HG03066 (cell line): Measurements from ENCODE around the gene DUXB.

Experiments
- ATAC-seq: cut with Tn5 transposase; IDR thresholded peaks from one replicate; pipeline ENCODE4 v1.9.1; 2021; ENCODE audit warnings: low read depth; ENCODE audit not compliant: unreplicated experiment

The DUXB gene, protein sequence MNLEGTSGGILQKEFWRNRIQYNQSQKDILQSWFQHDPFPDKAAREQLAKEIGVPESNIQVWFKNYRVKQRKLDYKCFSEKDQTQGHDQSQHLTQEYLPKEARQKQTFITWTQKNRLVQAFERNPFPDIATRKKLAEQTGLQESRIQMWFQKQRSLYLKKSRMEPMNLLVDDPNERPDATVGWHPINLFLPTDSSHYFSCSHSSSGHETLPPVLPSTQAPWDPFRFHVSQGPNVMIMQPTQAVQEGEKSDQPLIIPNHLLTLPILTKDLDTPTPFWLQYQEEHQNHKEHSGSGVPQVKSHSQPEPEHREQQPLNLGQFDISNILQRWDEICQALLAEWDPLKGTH

DNA sequence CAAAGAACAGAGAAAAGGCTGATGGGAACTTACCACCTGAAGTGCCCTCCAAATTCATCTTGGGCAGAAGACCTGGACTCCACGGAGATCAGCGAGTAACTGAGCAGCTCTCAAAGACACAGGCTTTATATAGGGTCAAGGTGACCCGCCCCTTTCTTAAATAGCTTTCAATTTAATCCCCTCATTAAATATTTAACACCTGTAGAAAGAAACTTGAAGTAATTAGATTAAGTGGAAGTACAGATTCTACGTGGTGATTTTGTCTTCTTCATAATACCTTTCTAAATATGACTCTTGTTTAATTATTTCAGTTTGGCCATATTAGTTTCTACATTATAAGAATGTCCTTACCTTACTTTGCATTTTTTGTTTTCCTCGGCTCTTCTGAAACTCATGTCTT lies at the start of gene DUXB:
DUXB (minus strand) TSS at position 101 of the 400 bp plus-strand sequence; CDS start at position 58, 43 bp downstream.
- ATAC-seq, result no peak

DNA sequence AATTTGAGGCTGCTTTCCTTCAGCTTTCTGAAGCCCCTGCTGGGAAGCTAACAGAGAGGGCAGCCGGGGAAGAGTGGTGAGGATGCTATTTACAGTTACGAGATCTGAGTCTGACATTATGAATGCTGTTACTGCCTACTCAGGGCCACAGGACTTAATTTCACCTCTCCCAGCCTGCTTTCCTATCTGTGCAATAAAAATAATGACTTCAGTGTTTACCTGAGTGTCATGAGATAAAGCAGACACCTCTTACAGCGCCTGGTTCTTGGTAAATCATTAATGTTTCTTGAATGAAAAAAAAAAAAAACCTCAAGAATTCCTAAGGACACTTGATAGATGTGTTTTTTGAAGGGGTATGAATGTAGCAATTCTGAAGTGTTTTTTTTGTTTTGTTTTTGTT lies 49.3 kb upstream of the DUXB start:
- no peak for ATAC-seq

DNA sequence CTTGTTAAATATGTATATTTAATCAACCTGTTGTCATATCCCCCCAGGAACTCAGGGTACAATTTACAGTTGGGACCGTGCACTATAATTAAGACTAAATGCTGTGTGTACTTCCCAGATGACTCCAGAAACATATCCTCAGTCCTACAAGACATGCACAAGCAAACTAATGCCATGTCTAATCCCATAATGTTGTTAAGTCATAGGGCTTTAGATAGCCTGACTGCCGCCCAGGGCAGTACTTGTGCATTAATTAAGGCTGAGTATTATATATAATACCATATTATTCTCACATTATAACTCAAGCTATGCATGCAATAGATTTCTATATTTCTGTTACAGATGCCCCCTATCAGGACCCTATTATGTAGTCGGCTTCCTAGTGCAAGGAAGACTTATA lies 45.1 kb upstream of the DUXB start:
- no peak for ATAC-seq

DNA sequence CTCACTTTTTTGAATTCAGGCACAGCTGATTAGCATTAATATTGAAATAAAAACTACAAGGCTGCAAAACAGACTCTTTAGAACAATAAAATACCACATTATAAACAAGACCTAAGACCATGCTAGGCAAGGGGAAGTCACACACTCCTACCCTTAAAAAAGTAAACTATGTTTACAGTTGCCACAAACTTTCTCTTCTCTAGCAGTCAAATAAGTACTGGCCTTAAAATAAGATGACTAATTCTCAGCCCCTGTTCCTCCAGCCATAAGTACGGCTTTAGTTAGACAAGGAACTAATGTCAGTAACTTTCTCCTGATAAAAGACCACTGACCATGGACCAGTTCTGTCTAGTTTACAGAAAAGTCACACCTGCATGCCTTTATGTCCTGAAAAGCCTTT lies 44.6 kb upstream of the DUXB start:
- no peak for ATAC-seq

DNA sequence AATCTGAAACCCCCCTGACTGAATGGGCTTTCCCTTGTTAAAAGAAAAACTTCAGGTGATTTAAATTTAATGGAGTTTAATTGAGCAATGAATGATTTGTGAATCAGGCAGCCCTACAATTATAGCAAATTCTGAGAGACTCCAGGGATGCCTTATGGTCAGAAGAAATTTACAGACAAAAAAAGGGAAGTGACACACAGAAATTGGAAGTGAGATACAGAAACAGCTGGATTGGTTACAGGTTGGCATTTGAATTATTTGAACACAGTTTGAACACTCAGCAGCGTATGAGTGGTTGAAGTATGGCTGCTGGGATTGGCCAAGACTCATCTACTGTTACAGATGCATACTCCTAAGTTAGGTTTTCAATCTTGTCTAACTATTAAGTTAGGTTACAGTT lies 44.0 kb upstream of the DUXB start:
- no peak for ATAC-seq

DNA sequence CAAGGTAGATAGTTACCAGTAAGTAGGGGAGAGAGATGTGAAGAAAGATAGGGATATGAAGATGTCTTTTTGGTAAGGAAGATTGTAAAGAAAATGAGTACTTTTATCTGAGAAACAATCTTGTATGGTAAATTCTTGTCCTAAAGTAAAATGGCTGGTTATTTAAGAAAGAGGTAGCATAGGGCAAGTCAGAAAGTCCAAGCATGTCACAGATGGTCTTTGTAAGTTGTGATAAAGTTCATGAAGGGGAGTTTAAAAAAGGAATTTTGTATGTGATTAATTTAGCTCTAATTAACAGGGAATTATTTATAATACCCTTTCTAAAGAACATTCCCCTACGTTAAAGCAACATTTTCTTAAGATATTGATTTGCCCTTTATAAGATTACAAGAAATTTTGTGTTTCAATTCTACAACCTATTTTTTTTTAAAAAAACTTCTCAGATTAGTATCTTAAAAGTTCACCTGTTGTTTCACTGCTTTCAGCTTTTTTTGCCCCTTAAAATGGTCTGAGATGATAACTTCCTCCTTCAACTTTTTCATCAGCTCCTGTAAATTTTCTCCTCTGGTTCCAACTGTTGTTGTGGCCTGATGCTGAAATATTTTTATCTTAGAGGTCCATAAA lies 41.3 kb upstream of the DUXB start:
- ATAC-seq, result no peak

DNA sequence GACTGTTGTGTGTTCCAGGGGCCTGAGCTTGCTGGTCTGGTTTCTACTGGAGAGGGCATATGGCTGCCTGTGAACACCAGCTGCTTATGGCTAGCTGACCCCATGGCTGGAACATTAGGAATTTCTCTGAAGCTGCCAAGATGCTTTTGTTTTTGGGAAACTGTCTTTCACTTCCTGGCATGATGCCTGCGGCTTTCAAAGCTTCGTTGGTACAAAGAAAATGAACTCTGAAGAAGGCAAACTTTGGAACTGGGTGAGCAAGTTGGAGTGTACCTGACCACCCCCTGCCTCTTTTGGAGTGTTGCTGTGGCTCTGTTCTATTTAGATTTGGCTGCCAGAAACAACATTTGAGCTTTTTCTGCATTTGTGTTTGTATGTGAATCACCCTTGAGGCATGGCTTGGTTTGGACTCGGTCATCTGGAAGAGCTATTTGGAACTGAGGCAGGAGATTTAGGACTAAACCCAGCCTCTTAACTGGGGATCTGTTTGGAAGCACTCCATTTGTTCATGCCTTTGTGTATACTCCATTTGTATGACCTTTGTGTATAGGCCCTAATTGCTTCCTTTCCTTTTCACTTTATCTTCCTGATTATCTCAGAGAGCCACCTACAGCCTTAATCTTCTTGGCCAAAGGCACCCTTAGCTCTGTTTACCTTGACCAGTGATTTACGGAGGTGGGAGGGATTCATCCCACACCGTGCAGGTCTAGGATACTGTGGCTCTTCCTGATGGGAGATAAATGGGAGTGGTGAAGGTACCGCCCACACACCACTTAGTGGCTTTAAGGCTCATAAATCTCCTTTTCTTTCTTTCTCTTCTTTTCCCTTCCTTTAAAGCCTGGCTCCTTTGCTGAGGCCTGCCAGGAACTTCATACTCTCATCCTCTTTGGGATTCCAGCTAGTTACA lies 32.3 kb upstream of the DUXB start:
- ATAC-seq, result no peak

DNA sequence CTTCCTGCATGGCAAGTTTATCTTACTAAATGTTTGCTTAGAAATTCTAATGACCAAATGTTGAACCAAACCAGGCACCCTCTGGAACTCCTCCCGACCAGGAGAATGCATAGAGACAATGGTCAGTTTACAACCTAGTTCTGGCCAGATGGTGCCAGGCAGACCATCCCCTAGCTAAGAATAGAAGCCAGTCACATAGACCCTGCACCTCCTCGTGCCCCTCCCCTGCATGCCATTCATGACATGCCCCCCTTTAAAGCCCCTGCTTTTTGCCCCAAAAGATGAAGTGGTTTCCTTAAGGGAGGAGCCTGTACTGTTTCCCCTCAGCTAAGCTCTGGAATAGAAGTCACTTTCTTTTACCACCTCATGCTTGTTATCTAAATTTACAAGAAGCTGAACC lies 31.6 kb upstream of the DUXB start:
- no peak for ATAC-seq

DNA sequence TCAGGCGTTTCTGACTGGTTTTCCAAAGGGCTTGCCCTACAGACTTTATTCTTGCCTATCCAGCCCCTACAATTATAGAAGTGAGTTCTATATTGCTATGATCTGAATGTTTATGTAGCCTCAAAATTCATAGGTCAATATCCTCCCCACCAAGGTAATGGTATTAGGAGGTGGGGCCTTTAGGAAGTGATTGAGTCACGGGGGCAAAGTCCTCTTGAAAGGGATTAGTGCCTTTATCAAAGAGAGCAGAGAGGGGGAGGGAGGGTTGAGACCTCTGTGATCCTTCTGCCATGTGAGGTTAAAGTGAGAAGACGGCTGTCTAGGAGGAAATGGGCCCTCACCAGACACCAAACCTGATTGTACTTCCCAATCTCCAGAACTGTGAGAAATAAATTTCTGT lies 26.0 kb upstream of the DUXB start:
- ATAC-seq, result no peak

DNA sequence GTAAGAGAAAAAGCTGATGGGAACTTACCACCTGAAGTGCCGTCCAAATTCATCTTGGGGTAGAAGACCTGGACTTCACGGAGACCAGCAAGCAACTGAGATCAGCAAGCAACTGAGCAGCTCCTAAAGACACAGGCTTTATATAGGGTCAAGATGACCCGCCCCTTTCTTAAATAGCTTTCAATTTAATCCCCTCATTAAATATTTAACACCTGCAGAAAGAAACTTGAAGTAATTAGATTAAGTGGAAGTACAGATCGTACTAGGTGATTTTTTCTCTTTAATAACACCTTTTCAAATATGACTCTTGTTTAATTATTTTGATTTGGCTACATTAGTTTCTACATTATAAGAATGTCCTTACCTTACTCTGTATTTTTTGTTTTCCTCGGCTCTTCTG lies 25.1 kb upstream of the DUXB start, which contains the start of gene CPHXL:
CPHXL (minus strand) TSS at position 101 of the 400 bp plus-strand sequence; CDS start at position 53, 48 bp downstream.
- ATAC-seq, result no peak

DNA sequence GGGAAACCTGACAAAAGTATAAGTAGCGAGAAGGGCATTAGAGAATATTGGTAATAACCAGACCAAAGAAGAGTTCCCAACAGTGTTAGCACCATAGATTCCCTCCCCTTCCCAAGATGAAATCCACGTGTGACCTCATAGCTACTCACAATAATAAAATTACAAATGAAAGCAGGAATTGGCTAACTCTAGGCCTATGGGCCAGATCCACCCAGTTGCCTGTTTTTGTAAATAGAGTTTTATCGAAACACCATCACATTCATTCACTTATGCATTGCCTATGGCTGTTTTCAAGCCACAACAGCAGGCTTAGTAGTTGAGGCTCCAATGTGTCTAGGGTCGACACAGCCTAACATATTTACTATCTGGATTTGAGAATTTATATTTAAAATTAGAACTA lies 17.2 kb upstream of the DUXB start:
- no peak for ATAC-seq

DNA sequence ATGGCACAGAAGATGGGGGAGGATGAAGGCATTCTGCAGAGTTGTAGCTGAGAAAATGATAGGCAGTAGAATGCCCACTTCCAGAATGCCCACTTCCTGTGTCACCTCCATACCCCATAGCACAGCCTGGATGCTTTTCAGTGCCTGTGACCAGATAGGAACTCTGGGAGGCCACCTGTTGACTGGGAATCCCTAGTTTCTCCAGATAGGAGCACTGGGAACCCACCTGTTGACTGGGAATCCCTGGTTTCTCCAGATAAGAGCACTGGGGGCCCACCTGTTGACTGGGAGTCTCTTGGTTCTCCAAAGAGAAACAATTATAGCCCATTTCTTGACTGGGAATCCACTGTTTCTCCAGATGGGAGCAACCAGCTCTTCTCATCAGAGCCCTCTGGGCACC lies 13.4 kb upstream of the DUXB start:
- ATAC-seq, result no peak

DNA sequence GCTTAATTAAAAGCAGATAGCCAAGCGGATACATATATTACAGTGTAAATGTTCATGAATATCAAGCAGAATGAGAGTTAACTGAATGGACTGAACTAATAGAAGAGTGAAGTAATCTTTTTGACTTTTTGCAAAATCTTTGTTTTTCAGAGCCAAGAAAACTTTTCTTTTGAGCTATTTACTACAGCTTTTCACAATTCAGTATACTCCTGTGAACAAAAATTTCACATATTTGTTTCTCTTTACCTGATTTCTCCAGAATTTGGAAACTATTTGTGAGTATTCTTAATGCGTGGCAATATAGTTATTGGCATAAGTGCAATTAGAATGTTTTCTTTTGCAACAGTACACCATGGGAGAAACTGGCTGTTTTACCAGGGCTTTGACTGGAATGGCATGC lies 9.1 kb upstream of the DUXB start:
- no peak for ATAC-seq

DNA sequence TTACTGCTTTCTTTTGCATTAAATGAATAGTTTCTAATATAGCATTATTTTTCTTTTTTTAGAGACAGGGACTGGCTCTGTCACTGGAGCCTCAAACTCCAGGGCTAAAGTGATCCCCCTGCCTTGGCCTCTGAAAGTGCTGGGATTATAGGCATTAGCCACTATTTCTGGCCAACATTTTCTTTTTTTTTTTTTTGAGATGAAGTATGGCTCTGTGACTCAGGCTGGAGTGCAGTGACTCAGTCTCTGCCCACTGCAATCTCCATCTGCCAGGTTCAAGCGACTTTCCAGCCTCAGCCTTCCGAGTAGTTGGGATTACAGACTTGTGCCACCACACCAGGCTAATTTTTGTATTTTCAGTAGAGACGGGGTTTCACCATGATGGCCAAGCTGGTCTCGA lies 2.0 kb upstream of the DUXB start:
- no peak for ATAC-seq

DNA sequence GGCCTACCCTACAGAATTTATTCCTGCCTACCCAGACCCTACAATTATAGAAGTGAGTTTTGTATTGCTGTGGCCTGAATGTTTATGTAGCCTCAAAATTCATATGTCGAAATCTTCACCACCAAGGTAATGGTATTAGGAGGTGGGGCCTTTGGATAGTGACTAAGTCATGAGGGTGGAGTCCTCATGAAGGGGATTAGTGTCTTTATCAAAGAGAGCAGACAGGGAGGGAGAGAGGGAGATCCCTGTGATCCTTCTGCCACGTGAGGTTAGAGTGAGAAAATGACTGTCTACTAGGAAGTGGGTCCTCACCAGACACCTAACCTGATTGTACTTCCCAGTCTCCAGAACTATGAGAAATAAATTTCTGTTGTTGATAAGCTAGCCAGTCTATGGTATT lies 981 bp upstream of the DUXB start:
- no peak for ATAC-seq

DNA sequence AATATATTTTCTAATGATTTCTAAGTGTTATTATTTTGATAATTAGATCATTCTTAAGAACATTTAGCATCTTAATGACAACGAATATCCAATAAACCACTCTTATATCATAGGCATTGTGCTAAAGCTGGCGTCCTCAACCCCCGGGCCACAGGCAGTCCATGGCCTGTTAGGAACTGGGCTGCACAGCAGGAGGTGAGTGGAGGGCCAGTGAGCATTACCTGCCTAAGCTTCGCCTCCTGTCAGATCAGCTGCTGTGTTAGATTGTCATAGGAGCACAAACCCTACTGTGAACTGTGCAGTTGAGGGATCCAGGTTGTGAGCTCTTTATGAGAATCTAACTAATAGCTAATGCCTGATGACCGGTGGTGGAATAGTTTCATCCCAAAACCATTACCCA lies 3.7 kb downstream of the DUXB start:
- ATAC-seq, result no peak

DNA sequence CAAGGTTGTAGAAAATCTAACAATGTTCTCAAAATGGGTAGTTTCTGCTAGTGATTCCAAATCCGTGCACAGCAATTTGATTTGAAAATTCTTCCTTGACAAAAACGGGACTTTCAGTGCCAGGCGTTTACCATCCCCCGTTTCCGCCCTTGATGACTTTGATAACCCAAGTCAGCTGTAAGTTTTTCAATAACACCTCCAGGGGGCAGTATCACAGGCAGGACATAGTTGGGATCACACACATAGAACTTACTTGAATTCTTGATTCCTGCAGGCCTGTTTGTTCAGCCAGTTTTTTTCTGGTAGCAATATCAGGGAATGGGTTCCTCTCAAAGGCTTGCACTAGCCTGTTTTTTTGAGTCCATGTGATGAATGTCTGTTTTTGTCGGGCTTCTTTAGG lies 5.6 kb downstream of the DUXB start:
- ATAC-seq, result no peak

DNA sequence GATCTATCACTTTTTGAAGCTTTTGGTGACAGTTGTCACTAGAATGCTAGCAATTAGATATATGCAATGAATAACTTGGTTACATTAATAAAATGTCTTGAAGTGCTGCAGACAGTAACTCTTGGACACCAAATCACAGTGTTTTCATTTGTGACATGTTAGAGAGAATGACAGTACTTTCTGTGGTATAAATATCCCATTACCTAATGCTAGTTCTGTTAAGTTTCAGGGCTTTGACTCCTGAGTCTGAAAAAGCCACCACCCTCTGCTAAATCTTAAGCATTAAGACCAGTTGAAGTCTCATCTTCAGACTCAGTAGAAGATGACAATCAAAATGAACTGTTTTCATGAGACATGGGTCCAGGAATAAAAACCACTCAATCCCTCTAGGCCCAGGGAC lies 13.9 kb downstream of the DUXB start:
- no peak for ATAC-seq

DNA sequence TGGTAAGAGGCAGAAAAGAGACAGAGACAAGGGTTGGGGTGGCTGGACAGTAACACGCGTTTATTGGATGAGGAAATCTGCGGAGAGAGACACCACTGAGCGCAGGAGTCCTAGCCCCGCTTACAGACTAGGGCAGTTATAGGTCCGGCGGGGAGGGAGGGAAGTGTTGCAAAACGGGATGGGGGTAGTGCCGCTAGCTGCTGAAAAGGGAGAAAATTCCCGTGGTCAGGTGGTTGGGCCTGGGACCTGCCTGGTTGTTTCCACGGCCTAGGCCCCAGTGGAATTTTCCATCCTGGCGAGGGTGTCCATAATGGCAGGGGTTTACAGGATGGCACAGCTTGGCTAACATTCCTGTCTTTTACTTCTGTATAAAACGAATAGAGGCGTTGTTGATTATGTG lies 19.0 kb downstream of the DUXB start:
- ATAC-seq, result no peak

DNA sequence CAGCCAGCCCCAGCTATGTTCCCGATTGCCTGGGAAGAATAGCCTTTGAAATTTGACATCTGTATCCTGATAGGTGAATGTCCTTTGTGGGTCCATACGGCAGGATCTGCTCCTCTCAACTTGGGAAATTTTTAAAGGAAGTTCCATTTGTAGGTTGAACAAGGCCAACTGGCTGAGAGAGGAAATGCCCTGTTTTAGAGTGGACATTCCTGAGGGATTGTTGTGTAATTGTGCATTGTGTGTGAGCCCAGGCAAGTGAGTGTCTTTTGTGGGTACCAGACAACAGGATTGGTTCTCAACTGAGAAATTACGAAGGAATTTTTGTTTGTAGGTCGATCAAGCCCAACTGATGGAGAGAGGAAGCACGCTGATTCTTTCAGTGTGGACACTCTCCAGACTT lies 21.9 kb downstream of the DUXB start:
- ATAC-seq, result no peak

DNA sequence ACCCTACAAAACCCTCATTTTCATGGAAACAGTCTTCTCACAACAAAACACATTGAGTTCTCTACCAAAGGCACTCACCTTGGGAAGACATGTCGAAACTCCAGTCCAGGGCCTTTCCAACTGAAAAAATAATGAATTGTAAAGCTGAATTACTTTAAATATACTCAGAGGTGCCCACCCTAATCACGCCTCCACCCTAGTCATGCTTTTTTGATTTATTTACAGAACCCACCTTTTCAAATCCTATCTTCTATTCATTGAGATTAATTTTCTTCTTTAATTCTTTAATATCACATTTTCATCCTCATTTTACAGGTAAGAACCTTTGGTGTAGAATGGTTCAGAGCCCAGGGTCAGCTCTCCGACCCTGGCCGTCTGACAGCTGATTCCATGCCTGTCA lies 24.4 kb downstream of the DUXB start, which contains the start of gene CPHXL2:
CPHXL2 (minus strand) TSS at position 101 of the 400 bp plus-strand sequence; CDS start at position 91, 10 bp downstream.
- ATAC-seq, result no peak
